ENCODE measurements around the gene LIPN.

GRCh38 chr10:88786032-88786770, 26.4 kb downstream of the LIPN start:
- TF ChIP-seq CEBPB (IDR thresholded peaks at IDR 0.05; ENCODE audit: low read depth, low read length) = no peak
- TF ChIP-seq, protein P1, sequence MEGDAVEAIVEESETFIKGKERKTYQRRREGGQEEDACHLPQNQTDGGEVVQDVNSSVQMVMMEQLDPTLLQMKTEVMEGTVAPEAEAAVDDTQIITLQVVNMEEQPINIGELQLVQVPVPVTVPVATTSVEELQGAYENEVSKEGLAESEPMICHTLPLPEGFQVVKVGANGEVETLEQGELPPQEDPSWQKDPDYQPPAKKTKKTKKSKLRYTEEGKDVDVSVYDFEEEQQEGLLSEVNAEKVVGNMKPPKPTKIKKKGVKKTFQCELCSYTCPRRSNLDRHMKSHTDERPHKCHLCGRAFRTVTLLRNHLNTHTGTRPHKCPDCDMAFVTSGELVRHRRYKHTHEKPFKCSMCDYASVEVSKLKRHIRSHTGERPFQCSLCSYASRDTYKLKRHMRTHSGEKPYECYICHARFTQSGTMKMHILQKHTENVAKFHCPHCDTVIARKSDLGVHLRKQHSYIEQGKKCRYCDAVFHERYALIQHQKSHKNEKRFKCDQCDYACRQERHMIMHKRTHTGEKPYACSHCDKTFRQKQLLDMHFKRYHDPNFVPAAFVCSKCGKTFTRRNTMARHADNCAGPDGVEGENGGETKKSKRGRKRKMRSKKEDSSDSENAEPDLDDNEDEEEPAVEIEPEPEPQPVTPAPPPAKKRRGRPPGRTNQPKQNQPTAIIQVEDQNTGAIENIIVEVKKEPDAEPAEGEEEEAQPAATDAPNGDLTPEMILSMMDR (IDR thresholded peaks at IDR 0.05; ENCODE audit: control extremely low read depth in 1 of 3, insufficient read depth in 1 of 3, low read depth in 1 of 3, low read length in 3 of 3) = no peak
- no peak for TF ChIP-seq SP2 (IDR thresholded peaks at IDR 0.05; ENCODE audit: low read length)
- no peak for TF ChIP-seq CREB1 (IDR thresholded peaks at IDR 0.05)
- no peak for TF ChIP-seq FOSL1 (IDR thresholded peaks at IDR 0.05; ENCODE audit: insufficient read depth, low read depth, low read length)
- no peak for TF ChIP-seq TAF1 (IDR thresholded peaks at IDR 0.05; ENCODE audit: low read depth, low read length)
